Ishikawa (cell line): Measurements from ENCODE around the gene PDE11A.

Source experiments
- CEBPB ChIP-seq: IDR thresholded peaks from 2 replicates; pipeline ENCODE4 v1.6.1; 2012
- CREB1 ChIP-seq: IDR thresholded peaks from 2 replicates; pipeline ENCODE4 v1.6.1; 2012; ENCODE audit warnings: low read depth
- EGR1 ChIP-seq: IDR thresholded peaks from 2 replicates; pipeline ENCODE4 v1.6.1; 2012
- EP300 ChIP-seq: IDR thresholded peaks from 2 replicates; pipeline ENCODE4 v1.6.1; 2012; ENCODE audit warnings: borderline replicate concordance
- FOXM1 ChIP-seq: IDR thresholded peaks from 2 replicates; pipeline ENCODE4 v1.6.1; 2012; ENCODE audit warnings: low read depth, borderline replicate concordance
- MAX ChIP-seq: IDR thresholded peaks from 2 replicates; pipeline ENCODE4 v1.6.1; 2012
- NFIC ChIP-seq: IDR thresholded peaks from 2 replicates; pipeline ENCODE4 v1.6.1; 2012
- RAD21 ChIP-seq: IDR thresholded peaks from 2 replicates; pipeline ENCODE4 v1.6.1; 2012; ENCODE audit warnings: low read depth
- REST ChIP-seq: IDR thresholded peaks from 2 replicates; pipeline ENCODE4 v1.6.1; 2012; ENCODE audit warnings: low read depth, mild to moderate bottlenecking
- TAF1 ChIP-seq: IDR thresholded peaks from 2 replicates; pipeline ENCODE4 v1.6.1; 2012; ENCODE audit warnings: low read depth, mild to moderate bottlenecking
- TCF12 ChIP-seq: IDR thresholded peaks from 2 replicates; pipeline ENCODE4 v1.6.1; 2012; ENCODE audit warnings: low read depth
- TEAD4 ChIP-seq: IDR thresholded peaks from 2 replicates; pipeline ENCODE4 v1.6.1; 2012
- USF1 ChIP-seq: IDR thresholded peaks from 2 replicates; pipeline ENCODE4 v1.6.1; 2012
- YY1 ChIP-seq: IDR thresholded peaks from 2 replicates; pipeline ENCODE4 v1.6.1; 2012; ENCODE audit warnings: low read depth
- ZBTB7A ChIP-seq: IDR thresholded peaks from 2 replicates; pipeline ENCODE4 v1.6.1; 2012; ENCODE audit warnings: low read depth

PDE11A gene

GRCh38 chr2:178012639-178013038 is 59.9 kb downstream of the PDE11A start:
- TF ChIP-seq TAF1 (no peak), EGR1 (no peak), FOXM1 (no peak), ZBTB7A (no peak), YY1 (no peak), EP300 (no peak), USF1 (no peak), CEBPB (no peak), TCF12 (no peak), REST (no peak), CREB1 (no peak), TEAD4 (no peak), RAD21 (no peak), NFIC (no peak), MAX (no peak)

- TF ChIP-seq TEAD4 (no peak), RAD21 (no peak), CEBPB (no peak), NFIC (no peak), TAF1 (no peak), YY1 (no peak), TCF12 (no peak), FOXM1 (no peak), REST (no peak), EP300 (no peak), USF1 (no peak), CREB1 (no peak), ZBTB7A (no peak), EGR1 (no peak), MAX (no peak)
Observed at GRCh38 chr2:178009813-178010212, 62.8 kb downstream of the PDE11A start.

- TF ChIP-seq EGR1 (no peak), YY1 (peak; percentile 39; the same call in 1 of the 2 replicates), RAD21 (no peak), CEBPB (no peak), FOXM1 (no peak), EP300 (no peak), TEAD4 (no peak), TAF1 (no peak), CREB1 (no peak), USF1 (no peak), NFIC (peak; percentile 81), ZBTB7A (no peak), MAX (no peak), REST (no peak), TCF12 (no peak)
Observed at GRCh38 chr2:178008636-178009289, 63.8 kb downstream of the PDE11A start.
